Esophagus (tissue), 2 donors: ENCODE measurements around the gene FSD2. TPM values are rescaled to one million over a fixed set of nuclear protein-coding genes. Genes with fewer than 3 reads are reported as not detected.

Experiments used
- H3K27ac ChIP-seq, 2 donors: one replicate each; pipeline ENCODE4 v1.5.1; 2013; ENCODE audit warnings: low read depth in 2 of 2, mild to moderate bottlenecking in 2 of 2, inconsistent platforms in 1 of 2, low read length in 1 of 2, moderate library complexity in 1 of 2
- H3K27me3 ChIP-seq, 2 donors: one replicate each; pipeline ENCODE4 v1.6.1; 2013; ENCODE audit warnings: low read length in 2 of 2, control low read depth in 1 of 2, mild to moderate bottlenecking in 1 of 2; ENCODE audit not compliant: insufficient read depth in 2 of 2, control insufficient read depth in 1 of 2
- H3K36me3 ChIP-seq, 2 donors: one replicate each; pipeline ENCODE4 v1.6.1; 2013; ENCODE audit warnings: low read length in 1 of 2; ENCODE audit not compliant: control insufficient read depth in 2 of 2, insufficient read depth in 2 of 2
- H3K4me1 ChIP-seq, 2 donors: one replicate each; pipeline ENCODE4 v1.6.1; 2013; ENCODE audit warnings: low read length in 1 of 2; ENCODE audit not compliant: control insufficient read depth in 2 of 2, insufficient read depth in 2 of 2
- H3K4me3 ChIP-seq, 2 donors: one replicate each; pipeline ENCODE4 v1.5.1; 2013; ENCODE audit warnings: low read length in 2 of 2, mild to moderate bottlenecking in 2 of 2, low read depth in 1 of 2, moderate library complexity in 1 of 2
- H3K9me3 ChIP-seq, 2 donors: one replicate each; pipeline ENCODE4 v1.6.1; 2013; ENCODE audit warnings: mild to moderate bottlenecking in 2 of 2, low read depth in 1 of 2, low read length in 1 of 2, moderate library complexity in 1 of 2; ENCODE audit not compliant: control insufficient read depth in 2 of 2, insufficient read depth in 1 of 2
- WGBS, 2 donors: extraction: QIAGEN DNeasy Blood & Tissue Kit; methylation state at CpG; one replicate each; pipeline ENCODE4 v1.1.7; 2013; 5-methylcytosine and 5-hydroxymethylcytosine counted together
- polyA plus RNA-seq, 2 donors: library from polyadenylated mRNA; stranded (reverse); fragments of 200-250 nt; gene quantifications; one replicate each; pipeline ENCODE4 v1.2.3, GENCODE V29; 2013
- donor health status: healthy with polysubstance abuse.
- donor health status: Bipolar disorder and iron deficiency.

The FSD2 gene
- polyA plus RNA-seq, 2 donors, result 0.01 to 0.12 TPM

- Histone ChIP-seq H3K36me3 (peaks cover 0 to 7% of the 10 kb centered on the region in 2 donors), H3K9me3 (no peaks in the 10 kb centered on the region), H3K4me1 (peaks cover 2 to 3% of the 10 kb centered on the region in 2 donors), H3K27ac (no peak overlapping the region), H3K27me3 (no peaks in the 10 kb centered on the region), H3K4me3 (no peak overlapping the region)
- 75% methylated on average over 8 of the region's 8 CpGs for WGBS, 2 donors
Observed at GRCh38 chr15:82847703-82848102, 41.8 kb upstream of the FSD2 start.

- Histone ChIP-seq H3K36me3 (peaks cover 0 to 2% of the 10 kb centered on the region in 2 donors), H3K4me1 (peaks cover 2 to 3% of the 10 kb centered on the region in 2 donors), H3K27me3 (no peaks in the 10 kb centered on the region), H3K9me3 (no peaks in the 10 kb centered on the region), H3K4me3 (no peak overlapping the region), H3K27ac (no peak overlapping the region)
- 69 to 71% methylated on average over 4 of the region's 4 CpGs for WGBS, 2 donors
Observed at GRCh38 chr15:82846621-82847020, 40.8 kb upstream of the FSD2 start.

DNA sequence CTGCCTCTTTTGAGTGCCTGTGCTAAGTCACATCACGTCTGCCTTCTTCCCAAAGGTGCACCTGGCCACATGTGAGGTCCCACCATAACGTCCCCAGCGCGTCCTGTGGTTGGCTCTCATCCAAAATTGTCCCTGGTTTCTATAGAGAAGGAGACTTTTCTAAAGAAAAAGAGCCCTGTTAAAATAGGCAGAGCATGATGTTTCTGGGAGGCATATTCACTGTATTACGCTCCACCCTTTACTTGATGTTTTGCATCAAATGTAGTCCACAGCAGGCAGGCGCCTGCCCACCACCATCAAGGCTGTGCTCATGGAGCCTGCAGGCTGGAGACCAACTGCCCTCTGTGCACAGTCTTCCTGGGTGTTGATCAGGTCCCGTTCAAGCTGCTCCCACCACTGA, 39.8 kb upstream of the FSD2 start:
- Histone ChIP-seq H3K27ac (no peak overlapping the region), H3K4me3 (no peak overlapping the region), H3K36me3 (no peaks in the 10 kb centered on the region), H3K4me1 (peaks cover 2 to 3% of the 10 kb centered on the region in 2 donors), H3K27me3 (no peaks in the 10 kb centered on the region), H3K9me3 (no peaks in the 10 kb centered on the region)
- WGBS, 2 donors, result 67 to 76% methylated on average over 7 of the region's 7 CpGs

GRCh38 chr15:82843566-82843965, 37.7 kb upstream of the FSD2 start:
- Histone ChIP-seq H3K27ac (no peak overlapping the region), H3K27me3 (no peaks in the 10 kb centered on the region), H3K9me3 (no peaks in the 10 kb centered on the region), H3K4me1 (no peaks in the 10 kb centered on the region), H3K4me3 (no peak overlapping the region), H3K36me3 (no peaks in the 10 kb centered on the region)
- 84 to 85% methylated on average over 3 of the region's 3 CpGs for WGBS, 2 donors

- Histone ChIP-seq H3K27ac (no peak overlapping the region), H3K36me3 (peaks cover 12 to 21% of the 10 kb centered on the region in 2 donors), H3K9me3 (no peaks in the 10 kb centered on the region), H3K4me1 (no peaks in the 10 kb centered on the region), H3K27me3 (no peaks in the 10 kb centered on the region), H3K4me3 (no peak overlapping the region)
- WGBS, 2 donors, result 96% methylated on average over 4 of the region's 4 CpGs
Observed at GRCh38 chr15:82840166-82840565, 34.3 kb upstream of the FSD2 start.

DNA sequence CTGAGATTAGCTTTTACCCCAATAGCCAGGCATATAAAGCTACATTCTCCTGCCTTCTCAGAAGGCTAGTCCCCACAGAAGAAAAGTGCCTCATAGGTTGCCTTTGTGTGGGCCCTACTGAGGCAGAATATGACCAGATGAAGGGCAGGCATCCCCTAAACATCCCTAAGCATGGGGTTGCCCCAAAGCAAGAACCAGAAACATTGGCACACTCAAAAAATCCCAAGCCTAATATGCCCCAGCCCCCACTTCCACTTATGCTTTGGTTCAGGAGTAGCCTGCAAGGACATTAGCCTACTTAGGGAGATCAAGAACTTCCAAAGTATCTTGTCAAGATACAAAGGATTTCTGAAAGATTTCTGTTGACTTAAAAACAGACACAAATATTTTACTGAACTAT, 33.3 kb upstream of the FSD2 start:
- Histone ChIP-seq H3K36me3 (peaks cover 15 to 23% of the 10 kb centered on the region in 2 donors), H3K4me3 (no peak overlapping the region), H3K27ac (no peak overlapping the region), H3K9me3 (no peaks in the 10 kb centered on the region), H3K4me1 (no peaks in the 10 kb centered on the region), H3K27me3 (no peaks in the 10 kb centered on the region)

DNA sequence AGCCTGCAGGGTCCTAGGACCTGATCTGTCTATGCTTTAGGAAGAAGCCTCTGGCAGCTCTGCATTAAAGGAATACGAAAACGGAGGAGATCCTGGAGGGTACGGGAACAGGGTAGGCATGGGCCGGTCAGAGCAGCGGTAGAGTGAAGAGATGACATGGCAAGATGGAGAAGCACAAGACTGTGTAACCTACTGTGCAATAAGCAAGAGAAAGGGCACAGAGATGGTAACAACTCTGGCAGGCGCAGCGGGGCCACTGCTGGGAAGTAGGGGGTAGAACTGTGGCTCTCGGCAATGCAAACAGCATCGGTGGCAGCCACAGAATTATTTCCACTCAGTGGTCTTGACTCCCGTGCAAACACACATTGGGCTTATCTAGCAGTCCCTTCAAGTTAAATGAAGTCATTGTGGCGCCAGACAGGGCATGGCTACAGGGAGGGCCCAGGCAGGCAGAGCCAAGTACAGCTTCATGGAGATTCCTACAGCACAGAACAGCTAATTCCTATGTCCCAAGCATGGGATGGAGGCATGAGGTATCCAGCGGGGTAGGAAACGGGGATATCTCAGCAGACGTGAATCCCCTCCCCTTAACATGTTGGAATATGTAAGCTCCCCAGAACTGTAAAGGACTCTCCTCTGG, 32.3 kb upstream of the FSD2 start:
- Histone ChIP-seq H3K4me3 (no peak overlapping the region), H3K36me3 (peaks cover 20 to 26% of the 10 kb centered on the region in 2 donors), H3K9me3 (no peaks in the 10 kb centered on the region), H3K27ac (no peak overlapping the region), H3K4me1 (peaks cover 0 to 3% of the 10 kb centered on the region in 2 donors), H3K27me3 (no peaks in the 10 kb centered on the region)
- 92 to 96% methylated on average over 14 of the region's 14 CpGs for WGBS, 2 donors

DNA sequence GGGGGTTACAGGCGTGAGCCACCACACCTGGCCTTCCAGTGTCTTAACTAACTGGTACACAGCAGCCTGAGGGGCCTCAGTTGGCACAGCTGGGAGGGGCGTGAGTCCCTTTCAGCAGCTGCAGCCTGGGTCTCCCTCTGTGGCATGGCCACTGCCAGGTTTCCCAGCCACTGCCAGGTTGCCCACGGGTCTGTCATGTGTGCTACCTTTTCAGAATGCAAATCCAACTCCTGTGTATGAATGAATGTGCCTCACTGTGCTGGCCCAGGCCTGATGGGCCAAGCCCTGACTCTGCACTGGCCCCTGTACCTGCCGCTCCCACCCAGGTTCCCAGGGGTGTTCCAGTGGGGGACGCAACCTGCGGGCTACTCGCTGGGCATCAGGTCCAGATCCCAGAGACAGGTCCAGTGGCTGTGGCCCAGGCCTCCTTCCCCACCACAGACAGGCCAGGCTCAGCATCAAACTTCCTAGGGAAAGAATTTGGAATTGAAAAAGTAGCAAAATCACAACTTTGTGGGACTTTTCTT, 29.6 kb upstream of the FSD2 start:
- Histone ChIP-seq H3K4me1 (peaks cover 1 to 4% of the 10 kb centered on the region in 2 donors), H3K4me3 (no peak overlapping the region), H3K27ac (no peak overlapping the region), H3K9me3 (no peaks in the 10 kb centered on the region), H3K36me3 (peaks cover 28 to 35% of the 10 kb centered on the region in 2 donors), H3K27me3 (no peaks in the 10 kb centered on the region)
- WGBS, 2 donors, result 96 to 97% methylated on average over 7 of the region's 7 CpGs

DNA sequence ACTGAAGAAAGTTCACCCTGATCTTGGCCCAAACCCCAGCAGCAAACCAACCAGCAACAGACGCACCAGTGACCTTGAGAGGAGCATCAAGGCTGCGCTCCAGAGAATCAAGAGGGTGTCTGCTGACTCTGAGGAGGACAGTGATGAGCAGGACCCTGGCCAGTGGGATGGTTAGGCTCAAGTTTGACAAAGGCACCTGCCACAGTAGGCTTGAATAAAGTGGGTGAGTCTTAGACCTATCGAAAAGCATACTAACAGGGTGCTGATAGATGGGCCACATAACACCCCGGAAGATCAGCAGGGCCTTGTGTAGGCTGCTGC, 27.5 kb upstream of the FSD2 start:
- Histone ChIP-seq H3K9me3 (no peaks in the 10 kb centered on the region), H3K4me1 (peaks cover 2 to 4% of the 10 kb centered on the region in 2 donors), H3K4me3 (no peak overlapping the region), H3K27ac (peak overlapping the region; percentile 66 to 73), H3K36me3 (peaks cover 32 to 46% of the 10 kb centered on the region in 2 donors), H3K27me3 (no peaks in the 10 kb centered on the region)
- WGBS, 2 donors, result 82 to 85% methylated on average over 4 of the region's 4 CpGs
